ENCODE data around the gene PTK6.
A peak's percentile ranks its signal among the peaks of the same experiment; 100 is the strongest.

Gene PTK6

DNA sequence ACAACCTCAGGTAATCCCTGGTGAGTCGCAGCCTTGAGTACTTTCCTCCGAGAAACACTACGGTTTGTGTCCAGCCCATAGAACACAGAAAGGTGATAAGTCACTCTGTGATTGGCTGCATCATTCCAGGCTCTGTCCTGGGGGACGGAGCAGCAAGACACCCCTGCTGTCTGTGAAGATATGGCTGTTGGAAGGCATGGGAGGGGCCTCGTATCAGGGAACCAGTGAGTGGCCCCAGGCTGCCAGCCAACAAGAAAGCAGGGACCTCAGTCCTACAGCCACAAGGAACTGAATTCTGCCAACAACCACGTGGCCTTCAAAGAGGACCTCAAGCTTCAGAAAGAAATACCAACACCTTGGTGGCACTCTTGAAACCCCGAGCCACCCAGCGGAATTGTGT is 31.9 kb downstream of the PTK6 start:
- DNase-seq = no peak

DNA sequence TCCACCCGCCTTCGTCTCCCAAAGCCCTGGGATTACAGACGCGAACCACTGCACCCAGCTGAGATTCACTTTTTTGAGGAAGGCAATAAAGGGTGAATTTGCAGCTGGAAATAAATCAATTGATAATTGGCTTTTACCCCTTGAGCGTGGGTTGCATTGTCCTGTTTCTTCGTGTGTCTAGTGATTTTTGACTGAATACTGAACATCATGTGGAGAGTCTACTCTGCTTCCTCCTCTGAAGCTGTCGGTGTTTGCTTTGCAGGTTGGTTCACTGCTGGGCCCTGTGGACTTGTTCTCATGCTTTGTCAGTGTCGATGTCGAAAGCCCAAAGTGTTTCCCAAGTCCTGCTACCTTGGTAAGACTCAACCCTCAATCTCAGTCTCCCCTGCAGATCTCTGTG is 32.5 kb downstream of the PTK6 start:
- no peak for DNase-seq

DNA sequence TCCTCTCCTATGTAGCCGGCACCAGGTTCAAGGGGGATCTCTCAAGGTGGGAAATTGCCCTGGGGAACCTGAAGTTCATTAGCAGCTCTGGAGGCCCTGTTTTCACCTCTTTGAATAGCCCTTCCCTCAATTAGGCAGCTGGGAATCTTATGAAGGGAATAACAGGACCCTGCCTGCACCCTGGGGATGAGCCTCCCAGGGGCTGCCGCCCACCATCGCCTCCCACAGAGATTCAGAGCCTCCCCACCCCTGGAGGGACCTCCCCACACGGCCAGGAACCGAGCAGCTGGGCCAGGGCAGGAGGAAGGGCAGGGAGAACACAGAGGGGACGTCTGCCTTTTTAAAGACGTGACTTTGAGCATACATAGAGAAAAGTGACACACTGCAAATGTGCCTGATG is 33.7 kb downstream of the PTK6 start:
- DNase-seq = no peak

DNA sequence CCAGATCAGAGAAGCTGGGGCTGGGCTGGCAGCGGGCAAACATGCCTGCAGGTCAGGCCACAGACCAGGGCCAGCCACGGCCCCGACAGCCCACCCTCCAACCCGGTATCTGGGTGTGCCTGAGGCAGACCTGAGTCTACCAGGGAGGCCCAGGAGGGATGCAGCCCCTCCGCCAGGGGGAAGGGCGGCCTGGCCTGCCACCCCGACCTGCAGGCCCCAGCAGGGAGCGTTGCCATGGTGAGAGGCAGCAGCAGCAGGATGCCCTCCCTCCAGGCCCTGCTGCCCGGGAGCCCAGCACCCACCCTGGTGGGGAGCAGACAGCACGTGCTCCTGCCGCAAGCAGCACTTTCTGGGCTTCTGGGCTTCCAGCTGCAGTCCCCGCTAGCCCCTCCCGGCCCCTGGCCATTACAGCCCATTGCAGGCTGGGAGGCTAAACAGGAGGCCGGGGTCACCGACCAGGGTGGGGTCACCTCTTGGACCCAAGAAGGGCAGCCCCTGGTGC is 34.5 kb downstream of the PTK6 start:
- DNase-seq = no peak

DNA sequence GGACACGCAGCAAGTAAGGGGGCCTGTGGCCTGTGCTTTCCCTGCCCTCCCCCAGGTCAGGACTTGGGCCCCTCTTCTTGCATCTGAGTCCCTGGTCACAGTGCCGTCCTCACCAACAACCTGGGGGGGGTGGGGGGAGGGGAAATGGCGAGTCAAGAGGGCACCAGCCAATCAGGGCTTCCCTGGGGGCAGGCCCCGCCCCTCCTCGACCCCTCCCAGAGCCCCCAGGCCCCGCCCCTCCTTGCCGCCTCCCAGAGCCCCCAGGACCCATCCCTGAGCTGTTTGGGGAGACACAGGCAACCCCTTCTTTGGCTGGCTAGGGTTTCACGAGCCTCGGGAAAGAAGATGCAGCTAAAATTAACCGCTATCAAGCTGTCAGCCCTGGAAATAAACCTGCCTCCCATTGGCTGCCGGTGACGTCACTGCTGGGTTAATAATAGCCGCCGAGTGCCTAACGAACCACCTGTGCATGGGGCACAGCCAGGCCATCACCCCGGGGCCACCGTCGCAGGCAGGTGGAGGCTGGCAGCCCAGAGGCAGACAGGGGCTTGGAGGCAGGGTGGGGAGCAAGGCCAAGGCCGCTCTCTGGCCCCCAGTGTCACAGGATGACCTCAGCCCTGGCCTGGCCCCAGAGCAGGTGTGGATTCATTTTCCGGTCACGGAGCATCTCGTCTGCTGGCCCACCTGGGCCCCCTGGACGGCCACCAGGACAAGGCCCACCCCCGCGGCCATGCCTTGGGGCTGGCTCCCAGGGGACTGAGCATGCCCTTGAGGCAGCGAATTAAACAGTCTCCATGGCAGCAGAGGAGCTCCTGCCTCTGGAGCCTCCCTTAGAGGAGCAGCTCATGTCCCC is 35.1 kb downstream of the PTK6 start:
- DNase-seq = no peak

DNA sequence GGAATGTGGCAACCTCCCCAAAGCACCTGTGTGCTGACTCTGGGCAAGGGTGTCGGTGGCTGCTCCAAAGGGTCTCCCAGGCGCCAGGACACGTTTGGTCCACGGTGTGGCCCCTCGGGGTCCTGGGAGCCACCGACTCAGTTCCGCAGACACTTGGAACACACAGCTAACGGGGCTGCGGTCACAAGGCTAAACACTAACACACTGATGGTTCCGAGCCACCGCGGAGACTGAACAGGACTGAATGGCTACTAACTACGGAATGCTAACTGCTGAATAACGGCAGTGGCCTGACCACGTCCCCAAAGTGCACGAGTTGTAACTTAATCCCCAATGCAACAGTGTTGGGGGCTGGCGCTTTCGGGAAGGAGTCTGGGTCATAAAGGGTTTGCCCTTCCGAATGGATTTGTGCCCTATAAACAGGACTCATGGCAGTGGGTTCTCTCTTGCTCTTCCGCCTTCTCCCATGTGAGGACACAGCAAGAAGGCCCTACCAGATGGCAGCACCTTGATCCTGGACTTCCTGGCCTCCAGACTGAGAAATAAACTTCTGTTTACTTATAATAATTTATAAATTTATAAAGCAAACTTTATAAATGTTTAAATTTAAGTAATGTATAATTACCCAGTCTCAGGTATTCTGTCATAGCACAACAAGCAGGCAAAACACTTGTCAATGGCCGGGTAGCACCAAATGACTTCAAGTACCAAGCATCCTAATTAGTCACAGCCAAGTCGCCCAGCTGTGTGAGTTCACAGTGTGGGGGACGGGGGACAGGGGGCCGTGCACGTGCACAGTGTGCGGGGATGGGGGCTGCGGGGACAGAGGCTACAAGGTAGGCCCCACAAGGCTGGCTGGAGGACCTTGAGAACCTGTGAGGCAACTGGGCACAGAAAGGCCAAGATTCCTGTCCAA is 36.0 kb downstream of the PTK6 start:
- no peak for DNase-seq

DNA sequence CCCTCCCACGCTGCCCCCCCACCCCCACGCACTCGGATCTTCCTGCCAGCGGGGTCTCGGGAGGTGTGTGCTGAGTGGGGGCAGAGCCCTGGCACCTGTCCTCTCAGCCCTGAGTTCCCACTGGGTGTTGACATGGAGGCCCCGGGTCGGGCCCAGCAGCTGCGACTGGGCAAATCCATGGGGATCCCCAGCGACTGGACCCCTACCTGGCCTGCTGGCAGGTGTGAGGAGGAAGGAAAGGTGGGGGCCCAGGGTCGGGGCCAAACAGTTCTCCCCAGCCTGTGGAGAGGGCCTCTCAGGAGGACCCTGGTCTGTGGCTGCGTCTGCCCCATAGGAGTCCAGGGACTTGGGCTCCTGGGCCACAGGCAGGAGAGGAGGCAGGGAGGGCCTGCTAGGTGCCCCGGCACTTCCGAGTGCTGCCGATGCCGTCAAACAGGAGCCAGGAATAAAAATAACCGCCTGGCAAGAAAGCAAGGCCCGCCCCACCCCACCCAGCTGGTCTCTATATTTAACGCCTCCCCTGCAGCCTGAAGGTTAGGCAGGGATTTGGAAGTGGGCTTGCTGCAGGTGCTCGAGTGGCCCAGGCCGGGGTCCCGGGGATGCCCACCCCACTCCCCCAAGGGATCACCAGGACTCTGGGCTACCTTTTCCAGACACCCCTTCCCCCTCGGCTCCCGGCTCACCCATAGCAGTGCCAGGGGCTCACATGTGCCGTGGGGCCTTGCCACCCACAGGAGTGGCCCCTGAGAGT is 36.9 kb downstream of the PTK6 start:
- no peak for DNase-seq

DNA sequence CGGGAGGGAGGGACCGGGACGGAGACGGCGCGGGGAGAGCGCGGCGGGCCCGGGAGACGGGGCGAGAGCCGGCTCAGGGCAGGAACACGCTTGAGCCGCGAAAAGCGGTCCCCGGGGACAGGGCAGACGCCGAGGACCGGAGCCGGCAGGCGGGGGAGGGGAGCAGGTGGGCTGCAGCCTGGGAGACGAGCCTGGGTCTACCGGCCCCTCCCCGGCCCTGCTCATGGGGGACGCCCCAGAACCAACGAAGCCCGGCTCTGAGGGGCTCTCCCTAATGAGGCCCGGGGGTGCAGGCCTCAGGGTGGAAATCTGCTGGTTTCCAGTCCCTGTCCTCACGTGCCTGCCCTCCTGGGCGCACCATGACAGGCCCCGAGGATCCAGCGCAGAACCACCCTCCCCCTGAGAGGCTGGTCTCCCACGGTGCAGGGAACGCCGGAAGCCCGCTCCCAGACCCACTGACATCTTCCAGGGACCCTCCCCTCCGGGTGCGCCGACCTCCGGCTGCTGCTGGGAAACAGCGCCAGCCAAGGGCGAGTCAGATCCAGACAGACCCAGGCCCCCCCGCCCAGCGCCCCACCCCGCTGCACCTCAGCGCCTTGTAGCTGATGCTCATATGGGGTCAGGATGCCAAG is 37.7 kb downstream of the PTK6 start:
- no peak for DNase-seq

DNA sequence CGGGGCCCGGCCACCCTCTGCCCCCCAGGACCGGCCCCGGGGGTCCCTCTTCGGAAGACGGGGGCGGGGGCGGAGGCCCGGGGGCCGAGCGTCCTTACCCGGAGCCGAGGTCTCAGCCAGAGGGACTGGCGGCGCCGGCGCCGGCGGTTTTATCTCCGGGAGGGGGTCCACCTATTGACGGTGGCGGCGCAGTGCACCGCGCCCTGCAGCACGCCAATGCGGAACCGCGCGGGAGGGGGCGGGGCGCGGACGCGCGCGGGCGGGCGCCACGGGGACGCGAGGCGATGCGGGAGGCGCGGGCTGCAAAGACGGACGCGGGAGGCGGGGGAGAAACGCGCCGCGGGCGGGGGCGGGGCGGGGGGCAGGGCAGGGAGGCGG is 38.2 kb downstream of the PTK6 start, which contains the start of gene EEF1A2:
TSS of gene EEF1A2 (minus strand) at position 124 of the 378 bp plus-strand sequence. CDS start 1,320 bp downstream, outside the sequence.
- DNase-seq = peak; percentile 53

DNA sequence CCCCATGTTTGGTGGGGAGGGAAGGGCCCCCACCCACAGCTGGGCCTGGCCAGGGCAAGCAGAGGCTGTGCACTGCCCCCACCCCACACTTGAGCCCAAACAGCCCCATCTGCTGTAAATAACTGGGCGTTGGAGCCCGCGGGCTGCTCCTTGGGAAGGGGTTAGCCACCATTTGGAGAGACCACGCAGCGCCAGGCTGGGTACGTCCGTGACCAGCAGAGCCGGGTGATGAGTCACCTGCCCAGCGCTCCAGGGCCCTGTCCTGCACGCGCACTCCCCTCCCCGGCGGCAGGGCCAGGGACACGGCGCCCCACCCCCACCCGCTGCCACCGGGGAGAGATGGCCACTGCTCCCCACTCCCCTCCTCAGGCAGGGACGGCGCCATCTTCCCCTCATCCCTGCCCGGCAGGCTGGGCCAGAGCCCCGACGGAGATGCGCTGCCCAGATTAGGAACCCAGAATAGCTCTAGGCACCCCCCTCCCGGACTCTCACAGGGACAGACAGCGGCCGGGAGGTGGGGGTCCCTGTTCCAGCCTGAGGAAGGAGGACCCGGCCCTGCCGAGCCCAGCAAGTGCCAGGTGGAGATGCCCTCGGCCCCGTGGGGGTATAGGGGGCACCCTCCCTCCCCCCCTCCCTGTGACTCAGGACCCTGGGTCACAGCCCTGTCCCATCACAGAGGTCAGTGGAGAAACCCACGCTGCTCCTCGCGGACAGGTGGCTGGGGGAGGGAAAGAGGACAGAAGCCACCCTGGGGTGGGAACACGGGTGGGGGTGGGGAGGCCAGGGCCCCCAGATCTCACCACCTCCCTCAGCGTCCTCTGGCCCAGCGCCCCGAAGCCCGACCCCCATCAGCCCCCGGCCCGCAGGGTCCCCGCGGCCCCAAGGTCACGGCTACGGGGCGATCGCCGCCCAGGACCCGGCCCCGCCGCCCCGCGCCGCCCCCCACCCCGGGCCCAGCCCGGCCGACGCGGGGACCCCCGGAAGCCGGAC is 38.9 kb downstream of the PTK6 start:
- DNase-seq = no peak

DNA sequence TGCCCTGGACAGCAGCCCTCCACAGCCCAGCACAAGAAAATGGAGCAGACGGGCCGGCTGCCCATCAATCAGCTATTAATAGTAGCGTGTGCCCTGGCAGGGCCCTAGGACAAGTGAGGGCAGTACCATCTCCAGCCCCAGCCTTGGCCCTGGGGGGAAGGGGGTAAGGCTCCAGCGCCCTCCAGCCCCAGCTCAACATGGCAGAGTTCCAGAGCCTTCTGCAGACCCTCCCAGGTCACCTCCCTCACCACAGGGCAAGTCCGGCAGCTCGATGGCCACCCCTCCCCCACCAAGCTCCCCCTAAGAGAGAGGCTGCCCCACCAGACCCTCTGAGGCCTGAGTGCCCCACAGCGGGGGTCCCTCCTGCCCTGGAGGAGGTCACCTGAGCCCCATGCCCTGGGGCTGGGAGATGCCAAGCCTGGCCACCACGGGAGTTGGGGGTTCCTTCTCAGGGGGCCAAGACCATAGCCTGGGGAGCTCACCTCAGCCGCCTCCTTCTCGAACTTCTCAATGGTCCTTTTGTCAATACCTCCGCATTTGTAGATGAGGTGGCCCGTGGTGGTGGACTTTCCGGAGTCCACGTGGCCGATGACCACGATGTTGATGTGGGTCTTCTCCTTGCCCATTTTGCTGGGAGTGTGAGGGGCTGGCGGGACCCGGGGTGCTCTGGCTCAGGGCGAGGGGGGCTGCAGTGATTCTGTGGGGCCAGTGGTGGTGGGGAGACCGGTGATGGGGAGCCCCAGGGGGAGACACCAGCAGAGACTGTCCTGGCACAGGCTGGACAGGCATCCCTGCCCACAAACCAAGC is 39.8 kb downstream of the PTK6 start:
- no peak for DNase-seq

DNA sequence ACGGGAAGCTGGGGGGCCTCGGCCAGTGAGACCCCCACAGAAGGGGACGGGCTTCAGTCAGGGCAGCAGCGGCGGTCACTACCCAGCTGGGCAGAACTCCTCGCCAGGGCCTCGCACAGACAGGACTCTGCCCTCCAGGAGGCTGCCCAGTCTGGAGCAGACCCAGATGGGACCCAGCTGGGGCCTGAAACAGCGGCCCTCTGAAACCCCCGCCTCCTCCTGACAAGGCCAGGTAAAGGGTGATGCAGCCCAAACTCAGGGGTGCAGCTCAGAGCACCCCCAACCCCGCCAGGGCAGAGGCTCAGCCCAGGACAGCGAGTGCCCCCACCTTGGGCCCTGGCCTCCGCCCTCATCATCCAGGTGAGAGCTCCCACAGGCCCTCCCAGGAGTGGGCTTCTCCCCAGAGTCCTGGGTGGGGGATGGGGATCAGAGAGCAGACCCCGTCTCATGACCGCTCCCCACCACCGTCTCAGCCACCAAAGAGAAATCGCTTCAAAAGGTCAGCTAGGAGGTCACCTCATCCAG is 40.5 kb downstream of the PTK6 start:
- no peak for DNase-seq

DNA sequence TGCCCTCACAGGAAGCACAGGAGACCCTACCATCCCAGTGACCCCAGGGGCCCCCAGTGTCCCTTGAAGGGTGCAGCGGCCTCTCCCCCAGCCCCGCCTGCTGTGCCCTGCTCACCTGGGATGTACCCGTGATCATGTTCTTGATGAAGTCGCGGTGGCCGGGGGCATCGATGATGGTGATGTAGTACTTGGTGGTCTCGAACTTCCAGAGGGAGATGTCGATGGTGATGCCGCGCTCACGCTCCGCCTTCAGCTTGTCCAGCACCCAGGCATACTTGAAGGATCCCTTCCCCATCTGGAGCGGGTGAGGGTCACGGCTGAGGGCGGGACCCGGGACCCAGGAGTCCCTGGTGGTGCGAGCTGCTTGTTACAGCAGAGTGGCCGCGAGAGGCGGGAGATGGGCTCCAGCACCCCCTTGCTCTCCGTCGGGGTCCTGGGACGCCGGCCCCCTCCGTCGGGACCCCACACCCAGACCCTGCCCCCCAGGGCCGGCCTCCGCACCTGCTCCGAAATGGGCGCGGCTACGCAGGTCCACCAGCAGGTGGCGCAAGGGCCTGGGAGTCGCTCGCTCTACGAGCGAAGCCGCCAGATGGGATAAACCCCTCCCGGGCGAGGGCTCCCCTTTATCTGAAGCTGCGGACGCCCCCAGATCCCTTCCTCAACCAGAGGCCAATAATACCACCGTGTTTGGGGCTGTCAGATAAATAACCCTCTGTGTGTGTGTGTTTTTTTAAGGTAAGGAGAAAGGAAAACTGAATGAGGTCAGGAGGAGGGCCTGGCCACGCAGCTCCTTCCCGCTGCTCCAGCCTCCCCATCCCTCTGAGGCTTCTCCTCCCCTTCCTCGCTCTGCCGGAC is 41.2 kb downstream of the PTK6 start:
- DNase-seq = peak; percentile 77

DNA sequence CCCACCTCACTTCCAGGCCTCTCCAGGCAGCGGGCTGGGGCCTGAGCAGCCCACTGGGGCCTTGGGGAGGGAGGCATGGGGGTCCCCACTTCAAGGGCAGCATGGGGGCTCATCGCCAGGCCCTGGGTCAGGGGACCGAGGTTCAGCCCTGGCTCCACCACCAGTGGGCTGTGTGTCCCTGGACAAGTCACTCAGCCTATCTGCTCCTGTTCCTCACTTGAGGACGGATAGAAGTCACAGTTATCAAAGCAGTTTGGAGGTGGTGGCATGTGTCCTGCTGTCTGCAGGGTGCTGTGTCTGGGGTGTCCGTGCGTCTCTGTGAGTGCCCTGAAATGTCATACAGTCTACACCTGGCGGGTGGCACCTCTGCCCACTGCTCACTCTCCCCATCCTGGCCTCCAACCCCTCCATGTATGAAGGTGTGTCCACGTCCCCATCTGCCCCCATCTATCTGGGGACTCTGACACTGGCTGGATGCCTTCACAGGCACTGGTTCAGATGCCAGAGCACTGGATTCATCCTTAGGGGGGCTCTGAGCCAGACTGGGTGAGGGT is 41.9 kb downstream of the PTK6 start:
- no peak for DNase-seq

DNA sequence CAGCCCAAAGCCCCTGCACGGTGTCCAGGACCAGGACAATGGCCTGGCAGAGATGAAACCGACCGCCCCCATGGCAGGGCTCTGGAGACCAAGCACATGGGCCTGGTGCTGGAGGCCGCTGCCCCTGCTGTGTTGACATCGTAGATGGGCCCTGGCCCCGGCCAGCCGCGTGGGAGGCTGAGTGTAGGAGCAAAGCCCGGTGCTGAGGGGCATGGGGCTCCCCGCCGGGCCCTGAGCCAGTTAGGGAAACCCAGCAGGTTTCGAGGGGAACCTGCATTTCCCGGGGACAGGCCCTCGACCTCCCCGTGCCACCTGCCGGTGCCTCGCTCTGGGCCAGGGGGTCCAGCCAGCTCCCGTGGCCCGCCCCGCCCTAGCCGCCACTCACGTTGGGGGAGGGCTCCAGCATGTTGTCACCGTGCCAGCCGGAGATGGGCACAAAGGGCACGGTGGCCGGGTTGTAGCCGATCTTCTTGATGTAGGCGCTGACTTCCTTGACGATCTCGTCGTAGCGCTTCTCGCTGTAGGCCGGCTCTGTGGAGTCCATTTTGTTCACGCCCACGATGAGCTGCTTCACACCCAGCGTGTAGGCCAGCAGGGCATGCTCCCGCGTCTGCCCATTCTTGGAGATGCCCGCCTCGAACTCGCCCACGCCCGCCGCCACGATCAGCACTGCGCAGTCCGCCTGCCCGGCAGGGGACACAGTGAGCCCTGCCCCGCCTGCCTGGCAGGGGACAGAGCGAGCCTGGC is 42.6 kb downstream of the PTK6 start:
- no peak for DNase-seq

DNA sequence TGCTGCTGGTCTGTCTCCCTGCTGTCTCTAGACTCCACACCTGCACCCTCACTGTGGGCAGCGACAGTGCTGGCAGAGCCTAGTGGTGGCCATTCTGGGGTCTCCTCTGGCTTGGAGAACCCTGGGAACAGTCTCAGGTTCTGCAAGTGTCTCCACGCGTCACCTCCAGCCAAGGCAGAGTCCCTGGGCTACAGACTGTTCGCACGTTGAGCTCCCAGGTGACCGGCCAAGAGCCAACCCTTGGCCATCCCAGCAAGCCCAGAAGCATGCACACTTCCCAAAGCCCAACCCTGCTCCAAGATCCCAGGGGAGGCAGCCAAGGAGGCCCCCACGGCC is 43.1 kb downstream of the PTK6 start:
- DNase-seq = no peak

DNA sequence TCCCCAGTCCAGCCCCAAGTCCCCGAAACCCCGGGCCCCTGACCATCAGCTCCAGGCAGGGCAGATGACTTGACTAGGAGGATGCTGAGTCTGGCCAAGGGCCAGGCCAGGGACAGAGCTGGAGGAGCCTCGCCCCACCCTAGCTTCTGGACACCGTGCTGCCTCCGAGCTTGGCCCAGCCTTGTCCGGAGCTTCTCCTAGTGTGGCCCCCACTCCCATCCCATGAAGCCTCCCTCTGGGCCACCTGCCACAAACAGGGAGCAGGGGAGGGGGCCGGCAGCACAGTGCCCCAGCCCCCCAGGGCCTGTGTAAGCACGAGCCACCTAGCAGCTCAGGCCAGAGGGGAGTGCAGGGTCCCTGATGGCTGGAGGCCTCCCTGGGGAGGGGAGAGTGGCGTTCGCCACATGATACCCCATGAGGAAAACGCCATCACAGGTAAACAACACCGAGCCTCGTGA is 43.6 kb downstream of the PTK6 start:
- no peak for DNase-seq

DNA sequence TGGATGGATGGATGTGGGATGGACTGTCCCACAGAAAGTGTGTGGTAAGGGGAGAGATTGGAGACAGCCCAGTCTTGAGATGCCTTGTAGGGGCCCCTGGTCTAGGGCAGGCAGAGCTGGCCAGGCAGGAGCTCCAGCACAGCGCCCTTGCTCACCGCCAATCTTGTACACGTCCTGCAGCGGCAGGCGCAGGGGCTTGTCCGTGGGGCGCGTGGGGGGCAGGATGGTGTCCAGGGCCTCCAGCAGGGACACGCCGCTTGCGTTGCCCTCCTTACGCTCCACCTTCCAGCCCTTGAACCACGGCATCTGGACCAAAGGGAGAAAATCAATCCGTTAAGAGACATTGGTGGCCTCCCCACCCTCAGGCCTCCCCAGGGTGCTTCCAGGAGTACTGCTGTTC is 44.2 kb downstream of the PTK6 start:
- DNase-seq = no peak
